ENCODE measurements around the gene SST.

SST gene

GRCh38 chr3:187709155-187709554 is 39.0 kb upstream of the SST start:
- CTCF ChIA-PET: interaction anchor here (1.2 to 9.3 kb wide), 4 partner anchors 8 to 390 kb away, joined by 4 to 76 read pairs (median 9); no protein-coding TSS in a partner anchor
- POLR2A ChIA-PET: no interaction called here
- DNase-seq (ENCODE audit: extremely low spot score): no peak
- TF ChIP-seq, protein P1, sequence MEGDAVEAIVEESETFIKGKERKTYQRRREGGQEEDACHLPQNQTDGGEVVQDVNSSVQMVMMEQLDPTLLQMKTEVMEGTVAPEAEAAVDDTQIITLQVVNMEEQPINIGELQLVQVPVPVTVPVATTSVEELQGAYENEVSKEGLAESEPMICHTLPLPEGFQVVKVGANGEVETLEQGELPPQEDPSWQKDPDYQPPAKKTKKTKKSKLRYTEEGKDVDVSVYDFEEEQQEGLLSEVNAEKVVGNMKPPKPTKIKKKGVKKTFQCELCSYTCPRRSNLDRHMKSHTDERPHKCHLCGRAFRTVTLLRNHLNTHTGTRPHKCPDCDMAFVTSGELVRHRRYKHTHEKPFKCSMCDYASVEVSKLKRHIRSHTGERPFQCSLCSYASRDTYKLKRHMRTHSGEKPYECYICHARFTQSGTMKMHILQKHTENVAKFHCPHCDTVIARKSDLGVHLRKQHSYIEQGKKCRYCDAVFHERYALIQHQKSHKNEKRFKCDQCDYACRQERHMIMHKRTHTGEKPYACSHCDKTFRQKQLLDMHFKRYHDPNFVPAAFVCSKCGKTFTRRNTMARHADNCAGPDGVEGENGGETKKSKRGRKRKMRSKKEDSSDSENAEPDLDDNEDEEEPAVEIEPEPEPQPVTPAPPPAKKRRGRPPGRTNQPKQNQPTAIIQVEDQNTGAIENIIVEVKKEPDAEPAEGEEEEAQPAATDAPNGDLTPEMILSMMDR (IDR thresholded peaks at IDR 0.05; ENCODE audit: control extremely low read depth, extremely low read depth, low read depth, missing control alignments): no peak

DNA sequence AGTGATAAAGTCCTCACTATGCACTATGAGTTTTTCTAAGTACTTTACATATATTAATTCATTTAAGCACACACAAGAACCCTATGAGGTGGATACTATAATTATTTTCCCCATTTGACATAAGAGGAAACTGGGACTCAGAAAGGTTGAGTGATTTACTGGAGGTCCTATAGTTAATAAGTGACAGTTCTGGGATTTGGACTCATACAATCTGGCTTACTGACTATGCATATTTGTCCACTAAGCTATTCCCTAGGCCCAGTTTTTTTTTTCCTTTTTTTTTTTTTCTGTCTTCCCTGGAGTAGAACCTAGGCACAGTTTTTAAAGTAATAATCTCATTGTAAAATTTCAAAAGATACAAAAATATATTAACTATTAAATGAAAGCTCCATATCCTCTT is 38.5 kb upstream of the SST start:
- ChIA-PET POLR2A (no interaction called here), CTCF (interaction anchor here (1.2 to 9.3 kb wide), 3 partner anchors 8 to 389 kb away, joined by 4 to 76 read pairs (median 14); no protein-coding TSS in a partner anchor)
- no peak for DNase-seq (ENCODE audit: extremely low spot score)
- TF ChIP-seq, protein P1 (IDR thresholded peaks at IDR 0.05; ENCODE audit: control extremely low read depth, extremely low read depth, low read depth, missing control alignments): no peak

GRCh38 chr3:187706971-187707370 is 36.8 kb upstream of the SST start:
- CTCF ChIA-PET: interaction anchor here (2.2 to 9.3 kb wide), 3 partner anchors 10 to 388 kb away, joined by 6 to 76 read pairs (median 7); no protein-coding TSS in a partner anchor
- TF ChIP-seq, protein P1 (IDR thresholded peaks at IDR 0.05; ENCODE audit: control extremely low read depth, extremely low read depth, low read depth, missing control alignments): no peak
- POLR2A ChIA-PET: no interaction called here
- DNase-seq (ENCODE audit: extremely low spot score): no peak

DNA sequence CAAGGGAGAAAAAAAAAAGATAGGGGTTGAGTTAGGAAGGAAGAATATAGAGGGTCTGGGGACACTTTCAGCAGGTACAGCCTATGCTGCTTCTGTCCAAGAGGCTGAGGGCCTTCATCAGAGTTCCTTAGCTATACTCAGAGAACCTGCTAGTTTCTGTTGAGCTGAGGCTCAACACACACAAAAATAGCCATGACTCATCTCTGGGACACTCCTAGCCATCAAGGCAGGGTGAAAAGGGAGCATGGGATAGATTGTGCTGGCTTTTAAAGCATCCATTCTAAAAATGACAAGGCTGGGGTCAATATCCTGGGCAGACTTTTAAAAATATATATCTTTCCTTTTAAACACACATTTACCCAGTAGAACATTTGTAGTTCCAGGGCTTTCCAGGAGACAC is 35.0 kb upstream of the SST start:
- POLR2A ChIA-PET: interaction anchor here (0.6 kb wide), 1 partner anchor 32 kb away, joined by 5 read pairs; no protein-coding TSS in a partner anchor
- TF ChIP-seq, protein P1 (IDR thresholded peaks at IDR 0.05; ENCODE audit: control extremely low read depth, extremely low read depth, low read depth, missing control alignments): no peak
- CTCF ChIA-PET: interaction anchor here (1.3 to 9.3 kb wide), 5 partner anchors 12 to 388 kb away, joined by 5 to 76 read pairs (median 7); no protein-coding TSS in a partner anchor
- no peak for DNase-seq (ENCODE audit: extremely low spot score)

GRCh38 chr3:187702507-187703033 is 32.4 kb upstream of the SST start, which contains the start of gene RTP2:
Gene RTP2 (minus strand): TSS chr3:187702557. CDS start chr3:187702128, 429 bp downstream.
- ChIA-PET CTCF (interaction anchor here (0.8 to 9.3 kb wide), 6 partner anchors 14 to 1251 kb away, joined by 3 to 76 read pairs (median 18); no protein-coding TSS in a partner anchor), POLR2A (no interaction called here)
- no peak for DNase-seq (ENCODE audit: extremely low spot score)
- TF ChIP-seq, protein P1 (IDR thresholded peaks at IDR 0.05; ENCODE audit: control extremely low read depth, extremely low read depth, low read depth, missing control alignments): no peak

- TF ChIP-seq, protein P1 (IDR thresholded peaks at IDR 0.05; ENCODE audit: control extremely low read depth, extremely low read depth, low read depth, missing control alignments): no peak
- ChIA-PET POLR2A (no interaction called here), CTCF (interaction anchor here (1.1 to 9.3 kb wide), 4 partner anchors 17 to 386 kb away, joined by 3 to 76 read pairs (median 28); no protein-coding TSS in a partner anchor)
- no peak for DNase-seq (ENCODE audit: extremely low spot score)
These were observed 30.1 kb upstream of the SST start for GRCh38 chr3:187700249-187700648.

All from GM10248 (cell line).